ENCODE measurements around the gene MAGEA2B.
"Not testable (repeated sequence)": the region's sequence is repeated elsewhere in the genome, so short reads cannot be mapped to it uniquely, and the experiment has no call there.

GRCh38 chrX:152700390-152700789, 14.0 kb upstream of the MAGEA2B start:
- not testable (repeated sequence) for TF ChIP-seq POLR2A (IDR thresholded peaks at IDR 0.05; ENCODE audit: extremely low read depth, insufficient read length); CTCF (IDR thresholded peaks at IDR 0.05; ENCODE audit: low read depth, low read length); MYC (IDR thresholded peaks at IDR 0.05; ENCODE audit: low read depth, low read length)
- TF ChIP-seq, protein P1, sequence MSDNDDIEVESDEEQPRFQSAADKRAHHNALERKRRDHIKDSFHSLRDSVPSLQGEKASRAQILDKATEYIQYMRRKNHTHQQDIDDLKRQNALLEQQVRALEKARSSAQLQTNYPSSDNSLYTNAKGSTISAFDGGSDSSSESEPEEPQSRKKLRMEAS (IDR thresholded peaks at IDR 0.05; ENCODE audit: low read depth, low read length): not testable (repeated sequence)
